H1 (cell line): ENCODE data around the gene AFF2. TPM values are rescaled to one million over a fixed set of nuclear protein-coding genes. Genes with fewer than 3 reads are reported as not detected.

Experiments
- ASH2L ChIP-seq: fragments of 200-600, 300-600 bp; sonication (generic); IDR thresholded peaks from one replicate; pipeline ENCODE4 v1.7.1; 2017; ENCODE audit warnings: low read length
- EP300 ChIP-seq, 2 experiments: IDR thresholded peaks; 1 replicate in 1 of 2; 2 replicates in 1 of 2; pipeline ENCODE4 v1.6.1; 2011 to 2012; ENCODE audit warnings: low read depth in 2 of 2, low read length in 2 of 2, mild to moderate bottlenecking in 2 of 2, borderline replicate concordance in 1 of 2, inconsistent platforms in 1 of 2, moderate library complexity in 1 of 2
- KDM5A ChIP-seq: fragments of 200-600 bp; IDR thresholded peaks from 2 replicates; pipeline ENCODE4 v1.7.1; 2012; ENCODE audit warnings: mild to moderate bottlenecking, low read length, inconsistent platforms, mixed read lengths
- polyA plus RNA-seq, 7 experiments: library from polyadenylated mRNA; depleted of rRNA in 3 of 7; stranded (reverse) in 5 of 7; unstranded in 2 of 7; fragments of >200 nt in 5 of 7; fragments of 200-250 nt in 2 of 7; gene quantifications; 1 replicate in 5 of 7; 2 replicates in 1 of 7; 4 replicates in 1 of 7; pipeline versions ENCODE4 v1.2.1 to v1.2.3, GENCODE V29; 2011 to 2013; ENCODE audit warnings: missing spikeins in 2 of 7, mixed read lengths in 2 of 7
- total RNA-seq: library from RNA; stranded (reverse); fragmentation: NEBNext Ultra II Directional; extraction: Animal tissue kit (Norgen Biotek cat#: 25700); gene quantifications from 2 replicates; pipeline ENCODE4 v1.2.1, GENCODE V29; 2021

AFF2 gene
- total and polyA plus RNA-seq, 2 of the 8 experiments (the other 6 are each of a cell fraction or from before 2014, with no cell fraction given) = 2.0 to 7.3 TPM

GRCh38 chrX:149037281-149037870 is 537.0 kb downstream of the AFF2 start (continued):
- TF ChIP-seq ASH2L (no peak), KDM5A (no peak), EP300 (IDR thresholded peaks at IDR 0.05; ENCODE audit: borderline replicate concordance in 1 of 2, low read depth in 2 of 2, low read length in 2 of 2) (no peak)
